Breast epithelium (tissue), 3 donors: ENCODE measurements around the gene METTL25.

ENCODE experiments used
- POLR2A ChIP-seq: fragments of 450-650 bp; IDR thresholded peaks from one replicate; pipeline ENCODE4 v1.6.1; 2016; ENCODE audit warnings: antibody characterized with exemption, mild to moderate bottlenecking, moderate library complexity
- POLR2AphosphoS5 ChIP-seq, 3 donors: sonication (generic); formaldehyde crosslinking; IDR thresholded peaks; one replicate each; pipeline ENCODE4 v1.6.1; 2017; ENCODE audit warnings: antibody characterized with exemption in 3 of 3
- TF ChIP-seq, protein P1 (sequence below), 3 donors: fragments of 450-650 bp; IDR thresholded peaks; one replicate each; pipeline ENCODE4 v1.5.1; 2016 to 2017; ENCODE audit warnings: antibody characterized with exemption in 3 of 3, mild to moderate bottlenecking in 3 of 3, moderate library complexity in 3 of 3

DNA sequence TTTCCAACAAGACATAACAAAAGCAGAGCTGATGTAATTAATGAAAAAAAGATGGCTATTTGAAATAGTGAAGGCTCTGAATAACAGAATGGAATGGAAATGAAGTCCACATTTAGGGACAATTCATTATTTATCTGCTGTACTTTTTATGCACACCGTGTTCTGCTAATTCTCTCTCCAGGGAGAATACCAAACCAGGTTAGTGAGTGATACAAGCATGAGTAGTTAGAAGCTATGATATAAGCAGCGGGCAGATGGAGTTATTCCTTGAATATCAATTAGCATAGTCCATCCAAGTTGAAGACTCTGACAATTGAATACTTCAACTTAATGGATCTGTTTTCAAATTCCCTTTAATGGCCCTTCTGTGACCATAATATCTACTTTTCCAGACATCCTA, 166.3 kb downstream of the METTL25 start:
- TF ChIP-seq, protein P1, sequence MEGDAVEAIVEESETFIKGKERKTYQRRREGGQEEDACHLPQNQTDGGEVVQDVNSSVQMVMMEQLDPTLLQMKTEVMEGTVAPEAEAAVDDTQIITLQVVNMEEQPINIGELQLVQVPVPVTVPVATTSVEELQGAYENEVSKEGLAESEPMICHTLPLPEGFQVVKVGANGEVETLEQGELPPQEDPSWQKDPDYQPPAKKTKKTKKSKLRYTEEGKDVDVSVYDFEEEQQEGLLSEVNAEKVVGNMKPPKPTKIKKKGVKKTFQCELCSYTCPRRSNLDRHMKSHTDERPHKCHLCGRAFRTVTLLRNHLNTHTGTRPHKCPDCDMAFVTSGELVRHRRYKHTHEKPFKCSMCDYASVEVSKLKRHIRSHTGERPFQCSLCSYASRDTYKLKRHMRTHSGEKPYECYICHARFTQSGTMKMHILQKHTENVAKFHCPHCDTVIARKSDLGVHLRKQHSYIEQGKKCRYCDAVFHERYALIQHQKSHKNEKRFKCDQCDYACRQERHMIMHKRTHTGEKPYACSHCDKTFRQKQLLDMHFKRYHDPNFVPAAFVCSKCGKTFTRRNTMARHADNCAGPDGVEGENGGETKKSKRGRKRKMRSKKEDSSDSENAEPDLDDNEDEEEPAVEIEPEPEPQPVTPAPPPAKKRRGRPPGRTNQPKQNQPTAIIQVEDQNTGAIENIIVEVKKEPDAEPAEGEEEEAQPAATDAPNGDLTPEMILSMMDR (IDR thresholded peaks at IDR 0.05), result no peak
- TF ChIP-seq POLR2A (no peak), POLR2AphosphoS5 (IDR thresholded peaks at IDR 0.05) (no peak)
